Activated CD8-positive, alpha-beta T cell treated with anti-CD3 and anti-CD28 coated beads for 36 hours (primary cell): ENCODE measurements around the gene CCT5. TPM values are rescaled to one million over a fixed set of nuclear protein-coding genes. Genes with fewer than 3 reads are reported as not detected.

Experiments
- ATAC-seq: fragments of 200-7000 bp; cut with Tn5 transposase; one replicate; pipeline ENCODE4 v1.10.0; 2021; ENCODE audit warnings: mild to moderate bottlenecking, moderate library complexity
- CTCF ChIA-PET: fragments of 350-600 bp; sonication (Branson Sonifier 250); formaldehyde crosslinking; loops from one replicate; lab custom pipeline; 2021; ENCODE audit warnings: antibody characterized with exemption; lab: Charles Lee
- POLR2A ChIA-PET: fragments of 350-600 bp; sonication (Branson Sonifier 250); formaldehyde crosslinking; loops from one replicate; lab custom pipeline; 2021; ENCODE audit warnings: antibody characterized with exemption; lab: Charles Lee
- DNase-seq: peaks from one replicate; pipeline ENCODE4 v3.0.0-alpha.2; 2020
- H3K27ac Mint-ChIP-seq: one replicate; pipeline ENCODE4 v1.8.0; 2021; ENCODE audit warnings: mild to moderate bottlenecking, mixed read lengths
- H3K27me3 Mint-ChIP-seq: one replicate; pipeline ENCODE4 v1.8.0; 2021; ENCODE audit warnings: mixed read lengths
- H3K36me3 Mint-ChIP-seq: one replicate; pipeline ENCODE4 v1.8.0; 2021; ENCODE audit warnings: low read depth, mixed read lengths
- H3K4me1 Mint-ChIP-seq: one replicate; pipeline ENCODE4 v1.8.0; 2021; ENCODE audit warnings: low read depth, mixed read lengths
- H3K4me3 Mint-ChIP-seq: one replicate; pipeline ENCODE4 v1.8.0; 2021; ENCODE audit warnings: mild to moderate bottlenecking, moderate library complexity, mixed read lengths
- H3K9me3 Mint-ChIP-seq: one replicate; pipeline ENCODE4 v1.8.0; 2021; ENCODE audit warnings: mixed read lengths
- intact Hi-C: fragments of 100-400 bp; cut with micrococcal nuclease; formaldehyde crosslinking; loops from one replicate; pipeline ENCODE4 v1.10.0; 2022
- total RNA-seq, 2 experiments: library from RNA; stranded (reverse); gene quantifications; one replicate each; pipeline ENCODE4 v1.2.3, GENCODE V29; 2021
- TF ChIP-seq, protein P1 (sequence below): fragments of 200-600 bp; IDR thresholded peaks from one replicate; pipeline ENCODE4 v1.8.0; 2022; ENCODE audit warnings: antibody characterized with exemption, mild to moderate bottlenecking

Gene CCT5
- total RNA-seq, 2 experiments from 2014 or later = 461 to 481 TPM

DNA sequence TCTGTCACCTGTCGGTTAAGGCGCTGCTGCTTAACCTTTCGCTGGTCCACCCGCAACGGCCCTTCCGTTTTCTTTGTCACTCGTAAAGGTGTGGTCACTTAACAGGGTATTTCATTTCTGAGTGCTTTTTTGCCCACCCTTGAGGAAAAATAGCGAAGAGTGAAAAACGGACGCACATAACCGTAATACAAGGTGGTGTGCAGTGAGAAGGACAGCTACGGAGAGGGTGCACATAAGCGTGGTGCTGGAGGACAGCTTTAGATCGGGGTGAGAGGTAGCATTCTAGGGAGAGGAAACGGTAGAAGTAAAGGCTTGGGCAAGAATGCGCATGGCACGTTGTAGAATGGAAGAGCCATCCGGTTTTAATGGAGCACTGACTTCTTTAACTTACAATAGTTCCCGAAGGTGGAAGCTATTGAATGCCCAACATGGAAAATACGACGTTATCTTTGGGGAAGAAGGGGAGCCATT, 761 bp downstream of the CCT5 start:
- Mint-ChIP-seq H3K27me3 (no peaks in the 10 kb centered on the region), H3K27ac (peak overlapping the region; percentile 72), H3K4me3 (peak overlapping the region; percentile 84), H3K9me3 (no peaks in the 10 kb centered on the region), H3K4me1 (peaks cover 49% of the 10 kb centered on the region), H3K36me3 (peaks cover 42% of the 10 kb centered on the region)
- CTCF ChIA-PET = interaction anchor here (1.1 to 1.6 kb wide), 3 partner anchors 33 to 114 kb away, joined by 3 to 5 read pairs (median 4); partner anchors contain the start of gene MARCHF6
- intact Hi-C loops = loop anchor here (5.0 kb wide), 1 partner anchor 101 kb away; the partner anchor contains the start of gene MARCHF6
- DNase-seq (peak; percentile 38), ATAC-seq (no peak)
- POLR2A ChIA-PET = interaction anchor here (0.6 to 3.4 kb wide), 10 partner anchors 9 to 188 kb away, joined by 3 to 26 read pairs (median 5); partner anchors contain the start of gene MARCHF6
- TF ChIP-seq, protein P1, sequence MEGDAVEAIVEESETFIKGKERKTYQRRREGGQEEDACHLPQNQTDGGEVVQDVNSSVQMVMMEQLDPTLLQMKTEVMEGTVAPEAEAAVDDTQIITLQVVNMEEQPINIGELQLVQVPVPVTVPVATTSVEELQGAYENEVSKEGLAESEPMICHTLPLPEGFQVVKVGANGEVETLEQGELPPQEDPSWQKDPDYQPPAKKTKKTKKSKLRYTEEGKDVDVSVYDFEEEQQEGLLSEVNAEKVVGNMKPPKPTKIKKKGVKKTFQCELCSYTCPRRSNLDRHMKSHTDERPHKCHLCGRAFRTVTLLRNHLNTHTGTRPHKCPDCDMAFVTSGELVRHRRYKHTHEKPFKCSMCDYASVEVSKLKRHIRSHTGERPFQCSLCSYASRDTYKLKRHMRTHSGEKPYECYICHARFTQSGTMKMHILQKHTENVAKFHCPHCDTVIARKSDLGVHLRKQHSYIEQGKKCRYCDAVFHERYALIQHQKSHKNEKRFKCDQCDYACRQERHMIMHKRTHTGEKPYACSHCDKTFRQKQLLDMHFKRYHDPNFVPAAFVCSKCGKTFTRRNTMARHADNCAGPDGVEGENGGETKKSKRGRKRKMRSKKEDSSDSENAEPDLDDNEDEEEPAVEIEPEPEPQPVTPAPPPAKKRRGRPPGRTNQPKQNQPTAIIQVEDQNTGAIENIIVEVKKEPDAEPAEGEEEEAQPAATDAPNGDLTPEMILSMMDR = no peak

- intact Hi-C loops = loop anchor here (5.0 kb wide), 1 partner anchor 101 kb away; the partner anchor contains the start of gene MARCHF6
- no peaks in the 10 kb centered on the region for H3K9me3 Mint-ChIP-seq
- no peak for ATAC-seq
- no peaks in the 10 kb centered on the region for H3K27me3 Mint-ChIP-seq
- no peak for DNase-seq
- peaks cover 47% of the 10 kb centered on the region for H3K36me3 Mint-ChIP-seq
- ChIA-PET CTCF (interaction anchor here (1.5 kb wide), 1 partner anchor 32 kb away, joined by 4 read pairs; no protein-coding TSS in a partner anchor), POLR2A (interaction anchor here (1.0 to 3.4 kb wide), 8 partner anchors 8 to 187 kb away, joined by 3 to 26 read pairs (median 5); partner anchors contain the start of gene MARCHF6)
- TF ChIP-seq, protein P1 = no peak
- H3K27ac Mint-ChIP-seq = peak overlapping the region; percentile 72
- H3K4me1 Mint-ChIP-seq = peaks cover 54% of the 10 kb centered on the region
- H3K4me3 Mint-ChIP-seq = peak overlapping the region; percentile 84
Observed at GRCh38 chr5:10251405-10251804, 1.3 kb downstream of the CCT5 start.

DNA sequence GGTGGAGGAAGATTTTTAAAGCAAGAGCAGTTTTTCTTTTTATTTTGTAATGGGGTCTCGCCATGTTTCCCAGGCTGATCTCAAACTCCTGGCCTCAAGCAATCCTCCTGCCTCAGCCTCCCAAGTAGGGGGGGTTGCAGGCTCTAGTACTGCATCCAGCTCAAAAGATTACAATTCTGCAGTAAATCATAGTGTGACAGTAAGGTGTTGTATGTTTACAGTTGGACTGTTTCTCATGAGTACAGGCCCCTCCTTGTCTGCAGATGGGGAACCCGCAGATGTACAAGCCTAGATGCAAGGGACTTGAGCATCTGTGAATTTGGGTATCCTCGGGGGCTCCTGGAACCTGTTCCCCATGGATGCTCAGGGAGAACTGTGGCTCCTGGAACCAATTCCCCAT, 3.3 kb downstream of the CCT5 start:
- POLR2A ChIA-PET = interaction anchor here (0.6 to 1.5 kb wide), 2 partner anchors 9 to 21 kb away, joined by 3 to 5 read pairs; no protein-coding TSS in a partner anchor
- H3K27me3 Mint-ChIP-seq = no peaks in the 10 kb centered on the region
- peaks cover 61% of the 10 kb centered on the region for H3K36me3 Mint-ChIP-seq
- peaks cover 60% of the 10 kb centered on the region for H3K4me1 Mint-ChIP-seq
- CTCF ChIA-PET = no interaction called here
- DNase-seq (no peak), ATAC-seq (no peak)
- intact Hi-C loops = loop anchor here (5.0 kb wide), 1 partner anchor 99 kb away; the partner anchor contains the start of gene MARCHF6
- TF ChIP-seq, protein P1 = no peak
- no peaks in the 10 kb centered on the region for H3K9me3 Mint-ChIP-seq
- peak overlapping the region; percentile 81 for H3K27ac Mint-ChIP-seq
- H3K4me3 Mint-ChIP-seq = peak overlapping the region; percentile 34

- CTCF ChIA-PET = interaction anchor here (0.6 kb wide), 1 partner anchor 29 kb away, joined by 3 read pairs; no protein-coding TSS in a partner anchor
- Mint-ChIP-seq H3K27ac (peak overlapping the region; percentile 81), H3K36me3 (peaks cover 70% of the 10 kb centered on the region), H3K9me3 (no peaks in the 10 kb centered on the region), H3K4me1 (peaks cover 56% of the 10 kb centered on the region), H3K4me3 (no peak overlapping the region), H3K27me3 (no peaks in the 10 kb centered on the region)
- TF ChIP-seq, protein P1 = no peak
- no peak for ATAC-seq
- POLR2A ChIA-PET = interaction anchor here (0.9 to 1.5 kb wide), 4 partner anchors 10 to 29 kb away, joined by 3 to 6 read pairs (median 3); no protein-coding TSS in a partner anchor
- DNase-seq = no peak
- intact Hi-C loops = loop anchor here (5.0 kb wide), 1 partner anchor 98 kb away; the partner anchor contains the start of gene MARCHF6
Observed at GRCh38 chr5:10254686-10255085, 4.6 kb downstream of the CCT5 start.

DNA sequence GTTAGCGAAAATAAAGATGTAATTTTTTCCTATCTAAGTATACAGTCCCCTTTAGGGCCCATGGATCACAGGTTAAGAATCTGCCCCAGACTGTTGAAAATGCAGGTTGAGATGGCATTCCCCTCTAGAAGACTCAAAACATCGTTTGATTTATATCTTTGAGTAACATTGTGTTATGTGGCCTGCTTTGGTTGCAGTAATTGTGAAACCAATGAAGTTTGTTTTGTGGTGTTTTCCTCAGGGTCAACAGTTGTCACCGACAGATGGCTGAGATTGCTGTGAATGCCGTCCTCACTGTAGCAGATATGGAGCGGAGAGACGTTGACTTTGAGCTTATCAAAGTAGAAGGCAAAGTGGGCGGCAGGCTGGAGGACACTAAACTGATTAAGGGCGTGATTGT, 7.8 kb downstream of the CCT5 start:
- peak; percentile 27 for ATAC-seq

More for the DNA sequence above, 7.8 kb downstream of the CCT5 start:
- no peak for DNase-seq
- Mint-ChIP-seq H3K27ac (peak overlapping the region; percentile 47), H3K27me3 (no peaks in the 10 kb centered on the region), H3K36me3 (peaks cover 72% of the 10 kb centered on the region), H3K9me3 (no peaks in the 10 kb centered on the region), H3K4me3 (no peak overlapping the region), H3K4me1 (peaks cover 46% of the 10 kb centered on the region)
- ChIA-PET POLR2A (interaction anchor here (0.6 kb wide), 1 partner anchor 128 kb away, joined by 4 read pairs; no protein-coding TSS in a partner anchor), CTCF (no interaction called here)
- TF ChIP-seq, protein P1 = no peak
- intact Hi-C loops = no loop called here
